IMR-90 (cell line): ENCODE measurements around the gene PSMA6.

Experiments
- BHLHE40 ChIP-seq: fragments of 150-350 bp; IDR thresholded peaks from 2 replicates; pipeline ENCODE4 v1.6.1; 2016; ENCODE audit warnings: mild to moderate bottlenecking, low read depth, low read length
- CEBPB ChIP-seq: IDR thresholded peaks from 2 replicates; pipeline ENCODE4 v1.6.1; 2012; ENCODE audit warnings: low read depth, low read length, improper control_type of control experiment
- CHD1 ChIP-seq: IDR thresholded peaks from 2 replicates; pipeline ENCODE4 v1.6.1; 2012; ENCODE audit warnings: low read depth, low read length, improper control_type of control experiment
- FOS ChIP-seq: fragments of 150-350 bp; IDR thresholded peaks from 2 replicates; pipeline ENCODE4 v1.6.1; 2016; ENCODE audit warnings: low read depth, low read length
- MAFK ChIP-seq: IDR thresholded peaks from 2 replicates; pipeline ENCODE4 v1.6.1; 2012; ENCODE audit warnings: low read depth, low read length, improper control_type of control experiment
- MXI1 ChIP-seq: IDR thresholded peaks from 2 replicates; pipeline ENCODE4 v1.6.1; 2012; ENCODE audit warnings: low read depth, mild to moderate bottlenecking, low read length, moderate library complexity, borderline replicate concordance
- NFE2L2 ChIP-seq: fragments of 150-350 bp; IDR thresholded peaks from 2 replicates; pipeline ENCODE4 v1.6.1; 2016; ENCODE audit warnings: low read depth, mild to moderate bottlenecking, low read length
- POLR2A ChIP-seq: IDR thresholded peaks from 2 replicates; pipeline ENCODE4 v1.6.1; 2012; ENCODE audit warnings: mild to moderate bottlenecking, low read depth, low read length
- RAD21 ChIP-seq: IDR thresholded peaks from 2 replicates; pipeline ENCODE4 v1.6.1; 2012; ENCODE audit warnings: low read length, improper control_type of control experiment
- RFX5 ChIP-seq: IDR thresholded peaks from 2 replicates; pipeline ENCODE4 v1.8.0; 2012; ENCODE audit warnings: low read depth, mild to moderate bottlenecking, low read length, moderate library complexity
- SMC3 ChIP-seq: fragments of 150-350 bp; IDR thresholded peaks from 2 replicates; pipeline ENCODE4 v1.6.1; 2016; ENCODE audit warnings: low read depth, mild to moderate bottlenecking, antibody characterized with exemption, low read length, moderate library complexity
- USF2 ChIP-seq: fragments of 150-350 bp; IDR thresholded peaks from 2 replicates; pipeline ENCODE4 v1.6.1; 2017; ENCODE audit warnings: mild to moderate bottlenecking, antibody characterized with exemption, low read length, low read depth
- TF ChIP-seq, protein P1 (sequence below): conservative IDR thresholded peaks from 2 replicates; pipeline ENCODE4 v1.5.1; 2012; ENCODE audit warnings: mild to moderate bottlenecking, low read depth, low read length, improper control_type of control experiment

DNA sequence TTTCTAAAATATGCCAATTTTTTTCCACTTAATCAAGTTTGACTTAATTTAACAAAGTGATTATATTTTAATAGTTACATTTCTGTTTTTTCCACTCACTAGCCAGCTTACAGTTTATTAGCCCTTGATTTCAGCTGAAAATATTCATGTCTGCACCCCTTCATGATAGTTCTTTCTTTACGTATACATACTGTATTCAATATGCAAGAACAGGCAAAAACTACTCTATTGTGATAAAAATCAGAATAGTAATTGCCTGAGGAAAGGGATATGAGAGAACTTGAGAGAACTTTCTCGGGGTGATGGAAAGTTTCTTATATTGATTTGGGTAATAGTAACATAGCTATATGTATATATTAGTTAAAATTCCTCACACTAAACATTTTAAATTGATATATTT is 17.4 kb upstream of the PSMA6 start:
- TF ChIP-seq, protein P1, sequence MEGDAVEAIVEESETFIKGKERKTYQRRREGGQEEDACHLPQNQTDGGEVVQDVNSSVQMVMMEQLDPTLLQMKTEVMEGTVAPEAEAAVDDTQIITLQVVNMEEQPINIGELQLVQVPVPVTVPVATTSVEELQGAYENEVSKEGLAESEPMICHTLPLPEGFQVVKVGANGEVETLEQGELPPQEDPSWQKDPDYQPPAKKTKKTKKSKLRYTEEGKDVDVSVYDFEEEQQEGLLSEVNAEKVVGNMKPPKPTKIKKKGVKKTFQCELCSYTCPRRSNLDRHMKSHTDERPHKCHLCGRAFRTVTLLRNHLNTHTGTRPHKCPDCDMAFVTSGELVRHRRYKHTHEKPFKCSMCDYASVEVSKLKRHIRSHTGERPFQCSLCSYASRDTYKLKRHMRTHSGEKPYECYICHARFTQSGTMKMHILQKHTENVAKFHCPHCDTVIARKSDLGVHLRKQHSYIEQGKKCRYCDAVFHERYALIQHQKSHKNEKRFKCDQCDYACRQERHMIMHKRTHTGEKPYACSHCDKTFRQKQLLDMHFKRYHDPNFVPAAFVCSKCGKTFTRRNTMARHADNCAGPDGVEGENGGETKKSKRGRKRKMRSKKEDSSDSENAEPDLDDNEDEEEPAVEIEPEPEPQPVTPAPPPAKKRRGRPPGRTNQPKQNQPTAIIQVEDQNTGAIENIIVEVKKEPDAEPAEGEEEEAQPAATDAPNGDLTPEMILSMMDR, result no peak
- TF ChIP-seq USF2 (no peak), MAFK (no peak), SMC3 (no peak), CEBPB (no peak), MXI1 (no peak), POLR2A (no peak), BHLHE40 (no peak), CHD1 (no peak), RFX5 (no peak), NFE2L2 (no peak), RAD21 (no peak), FOS (no peak)
